ENCODE data around the gene HMGXB3.

The HMGXB3 gene

GRCh38 chr5:150013931-150014330 is 13.4 kb downstream of the HMGXB3 start:
- Histone ChIP-seq H3K27me3 (ENCODE audit: control insufficient read depth in 1 of 2, insufficient read depth in 2 of 2, low read length in 2 of 2) (no peaks in the 10 kb centered on the region), H3K36me3 (ENCODE audit: insufficient read depth, low read length) (peaks cover 55% of the 10 kb centered on the region), H3K9ac (ENCODE audit: low read length) (no peak overlapping the region), H3K9me3 (ENCODE audit: low read length) (no peaks in the 10 kb centered on the region), H3K27ac (ENCODE audit: low read depth, low read length) (no peak overlapping the region), H3K4me1 (ENCODE audit: insufficient read depth, low read length) (no peaks in the 10 kb centered on the region), H3K4me3 (ENCODE audit: low read depth in 1 of 2, low read length in 2 of 2) (no peak overlapping the region)

GRCh38 chr5:150014456-150014855 is 13.9 kb downstream of the HMGXB3 start:
- no peak overlapping the region for H3K9ac ChIP-seq (ENCODE audit: low read length)
- H3K36me3 ChIP-seq (ENCODE audit: insufficient read depth, low read length) = peaks cover 59% of the 10 kb centered on the region
- no peak overlapping the region for H3K27ac ChIP-seq (ENCODE audit: low read depth, low read length)
- H3K4me3 ChIP-seq (ENCODE audit: low read depth in 1 of 2, low read length in 2 of 2) = no peak overlapping the region
- H3K9me3 ChIP-seq (ENCODE audit: low read length) = no peaks in the 10 kb centered on the region
- H3K27me3 ChIP-seq (ENCODE audit: control insufficient read depth in 1 of 2, insufficient read depth in 2 of 2, low read length in 2 of 2) = no peaks in the 10 kb centered on the region
- H3K4me1 ChIP-seq (ENCODE audit: insufficient read depth, low read length) = no peaks in the 10 kb centered on the region

GRCh38 chr5:150015415-150015814 is 14.9 kb downstream of the HMGXB3 start:
- Histone ChIP-seq H3K9ac (ENCODE audit: low read length) (no peak overlapping the region), H3K9me3 (ENCODE audit: low read length) (no peaks in the 10 kb centered on the region), H3K27ac (ENCODE audit: low read depth, low read length) (no peak overlapping the region), H3K4me3 (ENCODE audit: low read depth in 1 of 2, low read length in 2 of 2) (no peak overlapping the region), H3K27me3 (ENCODE audit: control insufficient read depth in 1 of 2, insufficient read depth in 2 of 2, low read length in 2 of 2) (no peaks in the 10 kb centered on the region), H3K36me3 (ENCODE audit: insufficient read depth, low read length) (peaks cover 59% of the 10 kb centered on the region), H3K4me1 (ENCODE audit: insufficient read depth, low read length) (no peaks in the 10 kb centered on the region)

- no peak overlapping the region for H3K9ac ChIP-seq (ENCODE audit: low read length)
- no peaks in the 10 kb centered on the region for H3K27me3 ChIP-seq (ENCODE audit: control insufficient read depth in 1 of 2, insufficient read depth in 2 of 2, low read length in 2 of 2)
- H3K9me3 ChIP-seq (ENCODE audit: low read length) = no peaks in the 10 kb centered on the region
- H3K36me3 ChIP-seq (ENCODE audit: insufficient read depth, low read length) = peaks cover 60% of the 10 kb centered on the region
- no peaks in the 10 kb centered on the region for H3K4me1 ChIP-seq (ENCODE audit: insufficient read depth, low read length)
- H3K27ac ChIP-seq (ENCODE audit: low read depth, low read length) = no peak overlapping the region
- H3K4me3 ChIP-seq (ENCODE audit: low read depth in 1 of 2, low read length in 2 of 2) = no peak overlapping the region
Measured at GRCh38 chr5:150016537-150016936, 16.0 kb downstream of the HMGXB3 start.

- Histone ChIP-seq H3K27ac (ENCODE audit: low read depth, low read length) (no peak overlapping the region), H3K36me3 (ENCODE audit: insufficient read depth, low read length) (peaks cover 60% of the 10 kb centered on the region), H3K9ac (ENCODE audit: low read length) (no peak overlapping the region), H3K27me3 (ENCODE audit: control insufficient read depth in 1 of 2, insufficient read depth in 2 of 2, low read length in 2 of 2) (no peaks in the 10 kb centered on the region), H3K9me3 (ENCODE audit: low read length) (no peaks in the 10 kb centered on the region), H3K4me1 (ENCODE audit: insufficient read depth, low read length) (no peaks in the 10 kb centered on the region), H3K4me3 (ENCODE audit: low read depth in 1 of 2, low read length in 2 of 2) (no peak overlapping the region)
Measured at GRCh38 chr5:150017226-150018005, 16.9 kb downstream of the HMGXB3 start.

GRCh38 chr5:150020249-150020648 is 19.7 kb downstream of the HMGXB3 start:
- Histone ChIP-seq H3K9me3 (ENCODE audit: low read length) (no peaks in the 10 kb centered on the region), H3K9ac (ENCODE audit: low read length) (no peak overlapping the region), H3K36me3 (ENCODE audit: insufficient read depth, low read length) (peaks cover 64% of the 10 kb centered on the region), H3K27me3 (ENCODE audit: control insufficient read depth in 1 of 2, insufficient read depth in 2 of 2, low read length in 2 of 2) (no peaks in the 10 kb centered on the region), H3K4me3 (ENCODE audit: low read depth in 1 of 2, low read length in 2 of 2) (no peak overlapping the region), H3K4me1 (ENCODE audit: insufficient read depth, low read length) (no peaks in the 10 kb centered on the region), H3K27ac (ENCODE audit: low read depth, low read length) (no peak overlapping the region)

GRCh38 chr5:150021491-150022157 is 21.1 kb downstream of the HMGXB3 start:
- Histone ChIP-seq H3K4me1 (ENCODE audit: insufficient read depth, low read length) (no peaks in the 10 kb centered on the region), H3K36me3 (ENCODE audit: insufficient read depth, low read length) (peaks cover 65% of the 10 kb centered on the region), H3K9ac (ENCODE audit: low read length) (no peak overlapping the region), H3K27ac (ENCODE audit: low read depth, low read length) (no peak overlapping the region), H3K9me3 (ENCODE audit: low read length) (no peaks in the 10 kb centered on the region), H3K27me3 (ENCODE audit: control insufficient read depth in 1 of 2, insufficient read depth in 2 of 2, low read length in 2 of 2) (no peaks in the 10 kb centered on the region), H3K4me3 (ENCODE audit: low read depth in 1 of 2, low read length in 2 of 2) (no peak overlapping the region)

GRCh38 chr5:150022158-150022531 is 21.6 kb downstream of the HMGXB3 start:
- no peak overlapping the region for H3K27ac ChIP-seq (ENCODE audit: low read depth, low read length)
- no peaks in the 10 kb centered on the region for H3K4me1 ChIP-seq (ENCODE audit: insufficient read depth, low read length)
- H3K9me3 ChIP-seq (ENCODE audit: low read length) = no peaks in the 10 kb centered on the region
- H3K9ac ChIP-seq (ENCODE audit: low read length) = no peak overlapping the region
- H3K36me3 ChIP-seq (ENCODE audit: insufficient read depth, low read length) = peaks cover 69% of the 10 kb centered on the region
- H3K4me3 ChIP-seq (ENCODE audit: low read depth in 1 of 2, low read length in 2 of 2) = no peak overlapping the region
- no peaks in the 10 kb centered on the region for H3K27me3 ChIP-seq (ENCODE audit: control insufficient read depth in 1 of 2, insufficient read depth in 2 of 2, low read length in 2 of 2)

GRCh38 chr5:150022681-150023080 is 22.1 kb downstream of the HMGXB3 start:
- no peak overlapping the region for H3K4me3 ChIP-seq (ENCODE audit: low read depth in 1 of 2, low read length in 2 of 2)
- H3K36me3 ChIP-seq (ENCODE audit: insufficient read depth, low read length) = peaks cover 69% of the 10 kb centered on the region
- H3K27me3 ChIP-seq (ENCODE audit: control insufficient read depth in 1 of 2, insufficient read depth in 2 of 2, low read length in 2 of 2) = no peaks in the 10 kb centered on the region
- H3K9me3 ChIP-seq (ENCODE audit: low read length) = no peaks in the 10 kb centered on the region
- H3K27ac ChIP-seq (ENCODE audit: low read depth, low read length) = no peak overlapping the region
- H3K4me1 ChIP-seq (ENCODE audit: insufficient read depth, low read length) = no peaks in the 10 kb centered on the region
- no peak overlapping the region for H3K9ac ChIP-seq (ENCODE audit: low read length)

GRCh38 chr5:150023136-150023535 is 22.6 kb downstream of the HMGXB3 start:
- H3K27me3 ChIP-seq (ENCODE audit: control insufficient read depth in 1 of 2, insufficient read depth in 2 of 2, low read length in 2 of 2) = no peaks in the 10 kb centered on the region
- H3K36me3 ChIP-seq (ENCODE audit: insufficient read depth, low read length) = peaks cover 66% of the 10 kb centered on the region
- H3K9me3 ChIP-seq (ENCODE audit: low read length) = no peaks in the 10 kb centered on the region
- H3K27ac ChIP-seq (ENCODE audit: low read depth, low read length) = no peak overlapping the region
- H3K9ac ChIP-seq (ENCODE audit: low read length) = no peak overlapping the region
- no peaks in the 10 kb centered on the region for H3K4me1 ChIP-seq (ENCODE audit: insufficient read depth, low read length)
- no peak overlapping the region for H3K4me3 ChIP-seq (ENCODE audit: low read depth in 1 of 2, low read length in 2 of 2)

GRCh38 chr5:150024346-150024984 is 23.9 kb downstream of the HMGXB3 start:
- Histone ChIP-seq H3K9me3 (ENCODE audit: low read length) (no peaks in the 10 kb centered on the region), H3K4me1 (ENCODE audit: insufficient read depth, low read length) (no peaks in the 10 kb centered on the region), H3K27ac (ENCODE audit: low read depth, low read length) (no peak overlapping the region), H3K9ac (ENCODE audit: low read length) (no peak overlapping the region), H3K27me3 (ENCODE audit: control insufficient read depth in 1 of 2, insufficient read depth in 2 of 2, low read length in 2 of 2) (no peaks in the 10 kb centered on the region), H3K36me3 (ENCODE audit: insufficient read depth, low read length) (peaks cover 60% of the 10 kb centered on the region), H3K4me3 (ENCODE audit: low read depth in 1 of 2, low read length in 2 of 2) (no peak overlapping the region)

Measured in muscle layer of colon (tissue), 2 donors.